ENCODE data around the gene RYR2. TPM values are rescaled to one million over a fixed set of nuclear protein-coding genes. Genes with fewer than 3 reads are reported as not detected.

RYR2 gene
- total RNA-seq, 4 donors from 2014 or later, result 0.16 to 1.4 (median 0.60) TPM

- TF ChIP-seq CTCF (IDR thresholded peaks at IDR 0.05; ENCODE audit: low read depth), result no peak
Observed at GRCh38 chr1:237700181-237700580, 658.2 kb downstream of the RYR2 start.

- TF ChIP-seq CTCF (IDR thresholded peaks at IDR 0.05; ENCODE audit: low read depth), result no peak
Observed at GRCh38 chr1:237701534-237701933, 659.5 kb downstream of the RYR2 start.

- TF ChIP-seq CTCF (IDR thresholded peaks at IDR 0.05; ENCODE audit: low read depth), result no peak
Observed at GRCh38 chr1:237702161-237702560, 660.2 kb downstream of the RYR2 start.

- no peak for TF ChIP-seq CTCF (IDR thresholded peaks at IDR 0.05; ENCODE audit: low read depth)
Observed at GRCh38 chr1:237705462-237705861, 663.5 kb downstream of the RYR2 start.

- no peak for TF ChIP-seq CTCF (IDR thresholded peaks at IDR 0.05; ENCODE audit: low read depth)
Observed at GRCh38 chr1:237709355-237709754, 667.4 kb downstream of the RYR2 start.

GRCh38 chr1:237711281-237711680 is 669.3 kb downstream of the RYR2 start:
- no peak for TF ChIP-seq CTCF (IDR thresholded peaks at IDR 0.05; ENCODE audit: low read depth)

- TF ChIP-seq CTCF (IDR thresholded peaks at IDR 0.05; ENCODE audit: low read depth), result no peak
Observed at GRCh38 chr1:237712082-237712481, 670.1 kb downstream of the RYR2 start.
